Activated CD4-positive, alpha-beta T cell treated with anti-CD3 and anti-CD28 coated beads, Interleukin-2, amount 10 ng/mL, durations not matched to agents 24 days and 14 days (primary cell): ENCODE measurements around the gene HAX1. TPM values are rescaled to one million over a fixed set of nuclear protein-coding genes. Genes with fewer than 3 reads are reported as not detected.
"Not testable (repeated sequence)": the region's sequence is repeated elsewhere in the genome, so short reads cannot be mapped to it uniquely, and the experiment has no call there.

Experiments used
- DNase-seq: peaks from one replicate; pipeline ENCODE4 v3.0.0; 2022
- H3K27ac Mint-ChIP-seq: one replicate; pipeline ENCODE4 v1.8.0; 2022; ENCODE audit warnings: mild to moderate bottlenecking, mixed read lengths
- H3K27me3 Mint-ChIP-seq: one replicate; pipeline ENCODE4 v1.8.0; 2022; ENCODE audit warnings: mixed read lengths
- H3K36me3 Mint-ChIP-seq: one replicate; pipeline ENCODE4 v1.8.0; 2022; ENCODE audit warnings: low read depth, mild to moderate bottlenecking, mixed read lengths
- H3K4me1 Mint-ChIP-seq: one replicate; pipeline ENCODE4 v1.8.0; 2021; ENCODE audit warnings: mixed read lengths
- H3K4me3 Mint-ChIP-seq: one replicate; pipeline ENCODE4 v1.8.0; 2022; ENCODE audit warnings: mild to moderate bottlenecking, moderate library complexity, mixed read lengths
- H3K9me3 Mint-ChIP-seq: one replicate; pipeline ENCODE4 v1.8.0; 2021; ENCODE audit warnings: mixed read lengths
- intact Hi-C: fragments of 100-400 bp; cut with micrococcal nuclease; formaldehyde crosslinking; loops from one replicate; pipeline ENCODE4 v1.15.1; 2023
- total RNA-seq: library from RNA; stranded (reverse); gene quantifications from 2 replicates; pipeline ENCODE4 v1.2.3, GENCODE V29; 2022

HAX1 gene
- total RNA-seq, 1 donor from 2014 or later = 114 TPM

- Mint-ChIP-seq H3K27ac (no peak overlapping the region), H3K27me3 (no peaks in the 10 kb centered on the region), H3K4me1 (peaks cover 2% of the 10 kb centered on the region), H3K4me3 (no peak overlapping the region), H3K36me3 (peaks cover 78% of the 10 kb centered on the region), H3K9me3 (no peaks in the 10 kb centered on the region)
- no peak for DNase-seq
- intact Hi-C loops = no loop called here
Observed at GRCh38 chr1:154256686-154257085, 15.7 kb upstream of the HAX1 start.

- no peaks in the 10 kb centered on the region for H3K9me3 Mint-ChIP-seq
- no peak for DNase-seq
- H3K4me3 Mint-ChIP-seq = no peak overlapping the region
- no peaks in the 10 kb centered on the region for H3K27me3 Mint-ChIP-seq
- peaks cover 87% of the 10 kb centered on the region for H3K36me3 Mint-ChIP-seq
- intact Hi-C loops = no loop called here
- H3K4me1 Mint-ChIP-seq = peaks cover 13% of the 10 kb centered on the region
- no peak overlapping the region for H3K27ac Mint-ChIP-seq
Observed at GRCh38 chr1:154258784-154259183, 13.6 kb upstream of the HAX1 start.

GRCh38 chr1:154260127-154260526 lies 12.3 kb upstream of the HAX1 start:
- no peak for DNase-seq
- peaks cover 84% of the 10 kb centered on the region for H3K36me3 Mint-ChIP-seq
- H3K4me3 Mint-ChIP-seq = no peak overlapping the region
- intact Hi-C loops = no loop called here
- peaks cover 26% of the 10 kb centered on the region for H3K4me1 Mint-ChIP-seq
- no peak overlapping the region for H3K27ac Mint-ChIP-seq
- no peaks in the 10 kb centered on the region for H3K27me3 Mint-ChIP-seq
- no peaks in the 10 kb centered on the region for H3K9me3 Mint-ChIP-seq

- intact Hi-C loops = no loop called here
- no peak for DNase-seq
- Mint-ChIP-seq H3K36me3 (peaks cover 71% of the 10 kb centered on the region), H3K27ac (peak overlapping the region; percentile 85), H3K27me3 (no peaks in the 10 kb centered on the region), H3K9me3 (no peaks in the 10 kb centered on the region), H3K4me3 (no peak overlapping the region), H3K4me1 (peaks cover 38% of the 10 kb centered on the region)
Observed at GRCh38 chr1:154263465-154264332, 8.7 kb upstream of the HAX1 start.

GRCh38 chr1:154264454-154264853 lies 8.0 kb upstream of the HAX1 start:
- DNase-seq = no peak
- H3K27ac Mint-ChIP-seq = peak overlapping the region; percentile 85
- H3K4me3 Mint-ChIP-seq = peak overlapping the region; percentile 20
- H3K36me3 Mint-ChIP-seq = peaks cover 75% of the 10 kb centered on the region
- intact Hi-C loops = no loop called here
- H3K9me3 Mint-ChIP-seq = no peaks in the 10 kb centered on the region
- H3K27me3 Mint-ChIP-seq = no peaks in the 10 kb centered on the region
- peaks cover 40% of the 10 kb centered on the region for H3K4me1 Mint-ChIP-seq

GRCh38 chr1:154265586-154265985 lies 6.8 kb upstream of the HAX1 start:
- H3K9me3 Mint-ChIP-seq = no peaks in the 10 kb centered on the region
- peak overlapping the region; percentile 30 for H3K4me3 Mint-ChIP-seq
- H3K4me1 Mint-ChIP-seq = peaks cover 42% of the 10 kb centered on the region
- H3K27ac Mint-ChIP-seq = peak overlapping the region; percentile 77
- no peaks in the 10 kb centered on the region for H3K27me3 Mint-ChIP-seq
- DNase-seq = peak; percentile 73
- intact Hi-C loops = no loop called here
- peaks cover 76% of the 10 kb centered on the region for H3K36me3 Mint-ChIP-seq

- no peak for DNase-seq
- Mint-ChIP-seq H3K27ac (peak overlapping the region; percentile 91), H3K36me3 (peaks cover 46% of the 10 kb centered on the region), H3K27me3 (no peaks in the 10 kb centered on the region), H3K4me3 (peak overlapping the region; percentile 66), H3K9me3 (no peaks in the 10 kb centered on the region), H3K4me1 (peaks cover 45% of the 10 kb centered on the region)
- intact Hi-C loops = loop anchor here (5.0 kb wide), 1 partner anchor 474 kb away; no protein-coding TSS in a partner anchor
Observed at GRCh38 chr1:154270833-154271232, 1.6 kb upstream of the HAX1 start.

GRCh38 chr1:154272999-154273563 lies 652 bp downstream of the HAX1 start:
- H3K36me3 Mint-ChIP-seq = peaks cover 37% of the 10 kb centered on the region

GRCh38 chr1:154276797-154277196 lies 4.4 kb downstream of the HAX1 start:
- no peak overlapping the region for H3K27ac Mint-ChIP-seq
- intact Hi-C loops = no loop called here
- peak; percentile 77 for DNase-seq
- H3K4me1 Mint-ChIP-seq = peaks cover 26% of the 10 kb centered on the region
- H3K4me3 Mint-ChIP-seq = no peak overlapping the region
- no peaks in the 10 kb centered on the region for H3K9me3 Mint-ChIP-seq
- H3K36me3 Mint-ChIP-seq = peaks cover 13% of the 10 kb centered on the region
- H3K27me3 Mint-ChIP-seq = no peaks in the 10 kb centered on the region

More at GRCh38 chr1:154272999-154273563, 652 bp downstream of the HAX1 start:
- H3K9me3 Mint-ChIP-seq = no peaks in the 10 kb centered on the region
- intact Hi-C loops = loop anchor here (1.0 to 5.0 kb wide), 8 partner anchors 53 to 476 kb away; partner anchors contain the start of genes RPS27 and UBAP2L
- no peak for DNase-seq
- peak overlapping the region; percentile 97 for H3K4me3 Mint-ChIP-seq
- peaks cover 39% of the 10 kb centered on the region for H3K4me1 Mint-ChIP-seq
- no peaks in the 10 kb centered on the region for H3K27me3 Mint-ChIP-seq
- H3K27ac Mint-ChIP-seq = peak overlapping the region; percentile 98

GRCh38 chr1:154287591-154287990 lies 15.2 kb downstream of the HAX1 start:
- H3K4me3 Mint-ChIP-seq, H3K27ac Mint-ChIP-seq, H3K9me3 Mint-ChIP-seq, DNase-seq, H3K36me3 Mint-ChIP-seq, H3K4me1 Mint-ChIP-seq, intact Hi-C loops, H3K27me3 Mint-ChIP-seq: not testable (repeated sequence)

- no peaks in the 10 kb centered on the region for H3K36me3 Mint-ChIP-seq
Observed at GRCh38 chr1:154288661-154289060, 16.2 kb downstream of the HAX1 start.

GRCh38 chr1:154290921-154291320 lies 18.5 kb downstream of the HAX1 start:
- intact Hi-C loops = no loop called here
- H3K27me3 Mint-ChIP-seq = peaks cover 9% of the 10 kb centered on the region
- no peak for DNase-seq
- H3K36me3 Mint-ChIP-seq = peaks cover 5% of the 10 kb centered on the region
- no peak overlapping the region for H3K4me3 Mint-ChIP-seq
- H3K9me3 Mint-ChIP-seq = peaks cover 13% of the 10 kb centered on the region
- H3K27ac Mint-ChIP-seq = no peak overlapping the region
- H3K4me1 Mint-ChIP-seq = no peaks in the 10 kb centered on the region

More at GRCh38 chr1:154288661-154289060, 16.2 kb downstream of the HAX1 start:
- no peak for DNase-seq
- Mint-ChIP-seq H3K4me1 (peaks cover 3% of the 10 kb centered on the region), H3K27me3 (peaks cover 9% of the 10 kb centered on the region), H3K9me3 (peaks cover 6% of the 10 kb centered on the region), H3K4me3 (no peak overlapping the region), H3K27ac (no peak overlapping the region)
- intact Hi-C loops = no loop called here

- peaks cover 13% of the 10 kb centered on the region for H3K9me3 Mint-ChIP-seq
- H3K27ac Mint-ChIP-seq = no peak overlapping the region
- H3K36me3 Mint-ChIP-seq = peaks cover 5% of the 10 kb centered on the region
- no peak overlapping the region for H3K4me3 Mint-ChIP-seq
- no peak for DNase-seq
- no peaks in the 10 kb centered on the region for H3K4me1 Mint-ChIP-seq
- intact Hi-C loops = no loop called here
- H3K27me3 Mint-ChIP-seq = peaks cover 13% of the 10 kb centered on the region
Observed at GRCh38 chr1:154295408-154296235, 23.2 kb downstream of the HAX1 start.
